Skeletal muscle cell (primary cell): Measurements from ENCODE around the gene TIMM29.

Experiments
- DNase-seq: peaks from one replicate; pipeline ENCODE4 v3.0.0-alpha.2; 2010; ENCODE audit warnings: low read depth
- H3K4me3 ChIP-seq: 2 replicates; pipeline ENCODE4 v1.5.1; 2011; ENCODE audit warnings: low read depth, mild to moderate bottlenecking, control low read depth, low read length, moderate library complexity

Gene TIMM29

GRCh38 chr19:10928563-10929401 lies at the start of gene TIMM29, which contains the start of gene YIPF2:
TIMM29 (plus strand) TSS chr19:10928811; CDS start chr19:10928823, 12 bp downstream.
YIPF2 (minus strand) TSS chr19:10928639; CDS start chr19:10928410, 229 bp downstream.
- DNase-seq = peak; percentile 88
- peak within 1 kb of the TSS; percentile 89 for H3K4me3 ChIP-seq

GRCh38 chr19:10881403-10882107 lies 47.1 kb upstream of the TIMM29 start:
- H3K4me3 ChIP-seq = no peak overlapping the region
- DNase-seq = no peak

- H3K4me3 ChIP-seq = no peak overlapping the region
- DNase-seq = no peak
These were observed 46.5 kb upstream of the TIMM29 start for GRCh38 chr19:10882108-10882457.

- no peak overlapping the region for H3K4me3 ChIP-seq
- peak; percentile 31 for DNase-seq
These were observed 44.3 kb upstream of the TIMM29 start for GRCh38 chr19:10884274-10884673.

GRCh38 chr19:10885201-10886169 lies 43.1 kb upstream of the TIMM29 start:
- H3K4me3 ChIP-seq = no peak overlapping the region

GRCh38 chr19:10887616-10888367 lies 40.8 kb upstream of the TIMM29 start:
- H3K4me3 ChIP-seq = no peak overlapping the region
- no peak for DNase-seq

More at GRCh38 chr19:10885201-10886169, 43.1 kb upstream of the TIMM29 start:
- no peak for DNase-seq

- no peak overlapping the region for H3K4me3 ChIP-seq
- DNase-seq = no peak
These were observed 40.2 kb upstream of the TIMM29 start for GRCh38 chr19:10888421-10888866.

GRCh38 chr19:10889880-10890279 lies 38.7 kb upstream of the TIMM29 start:
- DNase-seq = no peak
- H3K4me3 ChIP-seq = no peak overlapping the region

- no peak overlapping the region for H3K4me3 ChIP-seq
- no peak for DNase-seq
These were observed 37.1 kb upstream of the TIMM29 start for GRCh38 chr19:10891405-10892086.

GRCh38 chr19:10892256-10892655 lies 36.4 kb upstream of the TIMM29 start:
- H3K4me3 ChIP-seq = no peak overlapping the region
- DNase-seq = no peak

- no peak for DNase-seq
- no peak overlapping the region for H3K4me3 ChIP-seq
These were observed 33.7 kb upstream of the TIMM29 start for GRCh38 chr19:10894911-10895213.

- H3K4me3 ChIP-seq = no peak overlapping the region
- DNase-seq = no peak
These were observed 33.2 kb upstream of the TIMM29 start for GRCh38 chr19:10895363-10895762.

GRCh38 chr19:10895920-10896319 lies 32.7 kb upstream of the TIMM29 start:
- no peak for DNase-seq
- no peak overlapping the region for H3K4me3 ChIP-seq

- no peak overlapping the region for H3K4me3 ChIP-seq
- DNase-seq = no peak
These were observed 31.6 kb upstream of the TIMM29 start for GRCh38 chr19:10896851-10897526.

GRCh38 chr19:10898633-10899032 lies 30.0 kb upstream of the TIMM29 start:
- no peak overlapping the region for H3K4me3 ChIP-seq
- DNase-seq = no peak

- DNase-seq = no peak
- no peak overlapping the region for H3K4me3 ChIP-seq
These were observed 29.4 kb upstream of the TIMM29 start for GRCh38 chr19:10899151-10899653.

- no peak for DNase-seq
These were observed 20.7 kb upstream of the TIMM29 start for GRCh38 chr19:10907925-10908324.

More at GRCh38 chr19:10907925-10908324, 20.7 kb upstream of the TIMM29 start:
- H3K4me3 ChIP-seq = no peak overlapping the region
